GM19395 (cell line): Measurements from ENCODE around the gene ARHGEF10L.
"Not testable (repeated sequence)": the region's sequence is repeated elsewhere in the genome, so short reads cannot be mapped to it uniquely, and the experiment has no call there.

Source experiments
- ATAC-seq: cut with Tn5 transposase; IDR thresholded peaks from one replicate; pipeline ENCODE4 v1.9.1; 2021; ENCODE audit warnings: mild to moderate bottlenecking, moderate library complexity; ENCODE audit not compliant: unreplicated experiment

Gene ARHGEF10L

GRCh38 chr1:17607644-17608581 is 68.4 kb downstream of the ARHGEF10L start:
- no peak for ATAC-seq

- ATAC-seq = no peak
Measured at GRCh38 chr1:17609529-17609928, 70.0 kb downstream of the ARHGEF10L start.

- ATAC-seq = no peak
Measured at GRCh38 chr1:17610085-17610484, 70.6 kb downstream of the ARHGEF10L start.

- ATAC-seq = no peak
Measured at GRCh38 chr1:17610713-17611112, 71.2 kb downstream of the ARHGEF10L start.

- no peak for ATAC-seq
Measured at GRCh38 chr1:17611991-17612390, 72.5 kb downstream of the ARHGEF10L start.

GRCh38 chr1:17612831-17613230 is 73.3 kb downstream of the ARHGEF10L start:
- ATAC-seq = no peak

GRCh38 chr1:17614586-17614985 is 75.1 kb downstream of the ARHGEF10L start:
- ATAC-seq = no peak

GRCh38 chr1:17615157-17615556 is 75.7 kb downstream of the ARHGEF10L start:
- no peak for ATAC-seq

GRCh38 chr1:17615959-17616358 is 76.5 kb downstream of the ARHGEF10L start:
- ATAC-seq = no peak

GRCh38 chr1:17616731-17617279 is 77.3 kb downstream of the ARHGEF10L start:
- ATAC-seq = no peak

- no peak for ATAC-seq
Measured at GRCh38 chr1:17617787-17618557, 78.5 kb downstream of the ARHGEF10L start.

- no peak for ATAC-seq
Measured at GRCh38 chr1:17618558-17619247, 79.2 kb downstream of the ARHGEF10L start.

GRCh38 chr1:17620448-17620847 is 81.0 kb downstream of the ARHGEF10L start:
- no peak for ATAC-seq

- no peak for ATAC-seq
Measured at GRCh38 chr1:17621691-17622090, 82.2 kb downstream of the ARHGEF10L start.

GRCh38 chr1:17622823-17623222 is 83.3 kb downstream of the ARHGEF10L start:
- ATAC-seq = no peak

- no peak for ATAC-seq
Measured at GRCh38 chr1:17624611-17625233, 85.2 kb downstream of the ARHGEF10L start.

GRCh38 chr1:17627239-17628052 is 87.9 kb downstream of the ARHGEF10L start:
- ATAC-seq = no peak

- ATAC-seq = not testable (repeated sequence)
Measured at GRCh38 chr1:17629046-17629445, 89.5 kb downstream of the ARHGEF10L start.

GRCh38 chr1:17629460-17629859 is 90.0 kb downstream of the ARHGEF10L start:
- ATAC-seq = no peak
